HepG2 (cell line): ENCODE measurements around the gene HTATIP2. TPM values are rescaled to one million over a fixed set of nuclear protein-coding genes. Genes with fewer than 3 reads are reported as not detected.

Experiments
- ATAC-seq: fragments of 200-7000 bp; cut with Tn5 transposase; 3 replicates; pipeline ENCODE4 v1.9.1; 2020; ENCODE audit warnings: mild to moderate bottlenecking, moderate library complexity
- Bru-seq: library from RNA; stranded (reverse); fragments of 400-500 nt; gene quantifications from one replicate; lab custom pipeline; 2021; lab: Mats Ljungman, UMichigan
- BruChase-seq, 2 experiments: library from RNA; stranded (reverse); fragments of 400-500 nt; gene quantifications; one replicate each; lab custom pipeline; 2021; lab: Mats Ljungman, UMichigan
- BruUV-seq: library from RNA; stranded (reverse); fragments of 400-500 nt; replicated peaks from 2 replicates; lab custom pipeline; 2021; lab: Mats Ljungman, UMichigan
- CTCF ChIA-PET: fragments of 300-600 bp; formaldehyde crosslinking; extraction: SDS; loops from one replicate; lab custom pipeline; 2021; ENCODE audit warnings: low total read pairs, inconsistent platforms, low intra/inter-chr PET ratio; lab: Yijun Ruan, JAX
- POLR2A ChIA-PET: fragments of 350-600 bp; sonication (Branson Sonifier 250); formaldehyde crosslinking; loops from one replicate; lab custom pipeline; 2020; ENCODE audit warnings: antibody characterized with exemption, inconsistent platforms; lab: Yijun Ruan, JAX
- DNase-seq: peaks from one replicate; pipeline ENCODE4 v3.0.0-alpha.2; 2015; ENCODE audit warnings: low spot score
- FAIRE-seq: peaks from 3 replicates; lab custom pipeline; 2011; peaks lifted over from hg19 to GRCh38; lab: Jason Lieb, UNC
- H2AFZ ChIP-seq: one replicate; pipeline ENCODE4 v1.6.1; 2011; ENCODE audit warnings: low read length, inconsistent platforms
- H3K27ac ChIP-seq: fragments of 300-600 bp; 3 replicates; pipeline ENCODE4 v1.8.0; 2011; ENCODE audit warnings: mixed run types, mild to moderate bottlenecking, mixed read lengths, low read length, inconsistent platforms; ENCODE audit not compliant: insufficient read depth; ENCODE audit errors: extremely low read length
- H3K27me3 ChIP-seq, 2 experiments: fragments of 200-600 bp in 1 of 2; 2 replicates in 1 of 2; 3 replicates in 1 of 2; pipeline versions ENCODE4 v1.6.0 to v1.8.0; 2011; ENCODE audit warnings: low read length in 2 of 2, mild to moderate bottlenecking in 2 of 2, moderate library complexity in 2 of 2, inconsistent platforms in 1 of 2; ENCODE audit not compliant: insufficient read depth in 2 of 2, control insufficient read depth in 1 of 2
- H3K36me3 ChIP-seq, 2 experiments: fragments of 200-600 bp in 1 of 2; replicated peaks in 1 of 2; 2 replicates in 1 of 2; 3 replicates in 1 of 2; pipeline versions ENCODE4 v1.5.1 to v1.8.0; 2011; ENCODE audit warnings: low read length in 2 of 2, inconsistent platforms in 1 of 2; ENCODE audit not compliant: insufficient read depth in 2 of 2, control insufficient read depth in 1 of 2
- H3K4me1 ChIP-seq: 2 replicates; pipeline ENCODE4 v1.5.1; 2012; ENCODE audit warnings: low read length, inconsistent platforms; ENCODE audit not compliant: insufficient read depth
- H3K4me2 ChIP-seq: 2 replicates; pipeline ENCODE4 v1.6.0; 2011; ENCODE audit warnings: low read depth, low read length, inconsistent platforms
- H3K4me3 ChIP-seq, 3 experiments: fragments of 200-600 bp in 1 of 3; sonication (generic), shearing (Covaris generic) in 1 of 3; replicated peaks in 1 of 3; 2 replicates each; pipeline ENCODE4 v1.5.1; 2011 to 2016; ENCODE audit warnings: low read length in 3 of 3, inconsistent platforms in 2 of 3, low read depth in 2 of 3, mild to moderate bottlenecking in 2 of 3, control low read depth in 1 of 3, mixed read lengths in 1 of 3; ENCODE audit not compliant: insufficient read depth in 1 of 3
- H3K79me2 ChIP-seq: one replicate; pipeline ENCODE4 v1.6.1; 2011; ENCODE audit warnings: low read length, inconsistent platforms; ENCODE audit not compliant: insufficient read depth
- H3K9ac ChIP-seq: 2 replicates; pipeline ENCODE4 v1.6.0; 2011; ENCODE audit warnings: mild to moderate bottlenecking, low read depth, low read length, inconsistent platforms; ENCODE audit not compliant: insufficient read depth
- H3K9me3 ChIP-seq: 2 replicates; pipeline ENCODE4 v1.5.1; 2012; ENCODE audit warnings: mild to moderate bottlenecking, low read length
- H4K20me1 ChIP-seq: 2 replicates; pipeline ENCODE4 v1.6.0; 2011; ENCODE audit warnings: inconsistent platforms, mild to moderate bottlenecking, low read length, moderate library complexity; ENCODE audit not compliant: insufficient read depth
- KDM3A ChIP-seq: IDR thresholded peaks from 2 replicates; pipeline ENCODE4 v1.6.1; 2018; ENCODE audit warnings: low read depth, missing compliant biosample characterization
- MIER3 ChIP-seq: IDR thresholded peaks from 2 replicates; pipeline ENCODE4 v1.6.1; 2016; ENCODE audit warnings: missing compliant biosample characterization, borderline replicate concordance
- NFE2L2 ChIP-seq: fragments of 150-350 bp; IDR thresholded peaks from 2 replicates; pipeline ENCODE4 v1.6.1; 2014; ENCODE audit warnings: low read length
- WGBS: methylation state at CpG from one replicate; pipeline ENCODE4 v1.1.6; 2017; ENCODE audit warnings: low lambda C conversion rate; 5-methylcytosine and 5-hydroxymethylcytosine counted together
- in situ Hi-C: cut with HindIII; loops from 2 replicates; pipeline ENCODE4 v1.10.0; 2017; ENCODE audit warnings: low pct_unique_long_range_greater_than_20kb; ENCODE audit not compliant: extremely low pct_ligation_motif_present
- intact Hi-C: fragments of 100-400 bp; cut with micrococcal nuclease; formaldehyde crosslinking; loops from one replicate; pipeline ENCODE4 v1.10.0; 2022; ENCODE audit not compliant: unreplicated experiment
- long read RNA-seq, 2 experiments: library from RNA in 1 of 2; library from polyadenylated mRNA in 1 of 2; stranded (forward) in 1 of 2; unstranded in 1 of 2; transcript quantifications; one replicate each; pipeline ENCODE4 v2.0.0, GENCODE V29; 2019 to 2022
- polyA minus RNA-seq, 3 experiments: library from RNA; depleted of rRNA, polyadenylated mRNA; stranded (reverse); fragments of >200 nt; gene quantifications; 2 replicates each; pipeline ENCODE4 v1.2.3, GENCODE V29; 2011; ENCODE audit warnings: low replicate concordance in 1 of 3
- polyA plus RNA-seq, 8 experiments: library from polyadenylated mRNA; depleted of rRNA in 3 of 8; stranded (reverse) in 7 of 8; unstranded in 1 of 8; fragments of >200 nt; fragmentation: Illumina TruSeq in 4 of 8; extraction: Trizol in 4 of 8; gene quantifications; 2 replicates each; pipeline versions ENCODE4 v1.2.1 to v1.2.3, GENCODE V29; 2011 to 2016; ENCODE audit warnings: low read depth in 4 of 8, missing spikeins in 1 of 8, mixed read lengths in 1 of 8; ENCODE audit not compliant: insufficient read depth in 1 of 8
- total RNA-seq, 5 experiments: library from RNA; depleted of rRNA; stranded (reverse); fragments of >200 nt; fragmentation: Illumina TruSeq; extraction: Trizol; gene quantifications; 2 replicates each; pipeline ENCODE4 v1.2.3, GENCODE V29; 2016; ENCODE audit warnings: low read depth in 1 of 5

The HTATIP2 gene
- not detected in 2 replicates for total RNA-seq (2016; rRNA removed; fragmentation: Illumina TruSeq; extraction: Trizol)
- not detected in 2 replicates for total RNA-seq (2016; cell fraction: cytosol; rRNA removed; fragmentation: Illumina TruSeq; extraction: Trizol; ENCODE audit: low read depth)
- not detected in 2 replicates for total RNA-seq (2016; cell fraction: insoluble cytoplasmic fraction; rRNA removed; fragmentation: Illumina TruSeq; extraction: Trizol)
- total RNA-seq (2016; cell fraction: membrane; rRNA removed; fragmentation: Illumina TruSeq; extraction: Trizol): not detected in 2 replicates
- not detected in 2 replicates for total RNA-seq (2016; cell fraction: nucleus; rRNA removed; fragmentation: Illumina TruSeq; extraction: Trizol)
- not detected in 2 replicates for polyA plus RNA-seq (2011; rRNA removed)
- not detected in 2 replicates for polyA plus RNA-seq (2011; cell fraction: cytosol; rRNA removed)
- not detected in 2 replicates for polyA plus RNA-seq (2011; cell fraction: nucleus; rRNA removed)
- polyA plus RNA-seq (2012): not detected in 2 replicates
- polyA plus RNA-seq (2016; cell fraction: cytosol; fragmentation: Illumina TruSeq; extraction: Trizol; ENCODE audit: low read depth): not detected in 2 replicates
- polyA plus RNA-seq (2016; cell fraction: insoluble cytoplasmic fraction; fragmentation: Illumina TruSeq; extraction: Trizol; ENCODE audit: low read depth): not detected in 2 replicates
- polyA plus RNA-seq (2016; cell fraction: membrane; fragmentation: Illumina TruSeq; extraction: Trizol; ENCODE audit: low read depth): not detected in 2 replicates
- polyA plus RNA-seq (2016; cell fraction: nucleus; fragmentation: Illumina TruSeq; extraction: Trizol; ENCODE audit: insufficient read depth, low read depth): not detected in 2 replicates
- 82.8 TPM in 1 of 2 replicates, not detected in the other for polyA minus RNA-seq (2011; rRNA and poly(A)+ RNA removed; ENCODE audit: low replicate concordance)
- polyA minus RNA-seq (2011; cell fraction: cytosol; rRNA and poly(A)+ RNA removed): 0.40 and 0.70 TPM in 2 replicates
- polyA minus RNA-seq (2011; cell fraction: nucleus; rRNA and poly(A)+ RNA removed): 0.87 TPM in 1 of 2 replicates, not detected in the other
- percentile 8 among the genes with signal in this experiment for Bru-seq, nascent RNA
- BruChase-seq, experiment 1, labeled RNA remaining after a 6-hour chase: percentile 9 among the genes with signal in this experiment
- percentile 10 among the genes with signal in this experiment for BruChase-seq, experiment 2, labeled RNA remaining after a 2-hour chase
- long read RNA-seq, experiment 1: 0 reads
- long read RNA-seq, experiment 2: 0 reads

DNA sequence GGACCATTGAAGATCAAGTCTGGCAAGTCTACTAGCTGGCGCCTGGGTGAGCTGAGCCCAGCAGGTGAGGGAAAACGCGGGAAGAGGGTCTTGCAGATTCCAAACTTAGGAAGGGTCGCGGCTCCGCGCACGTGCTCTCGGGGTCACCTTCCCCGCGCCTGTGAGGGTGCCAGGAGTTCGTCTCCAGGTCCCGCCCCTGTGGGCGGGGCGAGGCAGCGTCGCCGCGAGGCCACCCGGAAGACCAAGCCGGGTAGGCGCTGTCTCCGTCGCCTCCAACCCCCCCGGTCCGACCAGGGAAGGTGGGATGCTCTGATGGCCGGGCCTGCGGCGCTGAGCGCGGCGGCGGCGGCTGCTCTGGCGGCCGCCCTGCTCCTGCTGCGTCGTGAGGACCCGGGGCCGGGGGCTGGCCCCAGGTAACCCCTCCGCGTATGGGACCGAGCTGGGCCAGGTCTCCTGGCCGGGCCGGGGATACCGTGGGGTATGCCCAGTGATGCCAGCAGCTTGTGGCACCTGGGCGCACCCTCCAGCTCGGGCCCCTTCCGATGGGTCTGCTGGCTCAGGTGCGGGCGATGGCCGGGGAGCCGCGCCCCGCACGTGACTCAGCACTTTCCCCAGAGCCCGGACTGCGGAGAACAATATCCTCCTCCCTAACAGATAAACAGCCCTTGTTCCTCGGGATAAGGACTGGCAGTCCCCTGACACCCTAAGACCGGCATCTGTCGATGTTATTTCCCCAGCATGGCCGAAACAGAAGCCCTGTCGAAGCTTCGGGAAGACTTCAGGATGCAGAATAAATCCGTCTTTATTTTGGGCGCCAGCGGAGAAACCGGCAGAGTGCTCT is at the start of gene HTATIP2:
TSS of gene HTATIP2 (plus strand) at position 215 of the 841 bp plus-strand sequence. CDS start at position 739, 524 bp downstream.
- TF ChIP-seq KDM3A (CRISPR knock-in tag): no peak
- TF ChIP-seq NFE2L2: peak; percentile 26; the same call in 1 of the 2 replicates
- no peak for TF ChIP-seq MIER3
- TF ChIP-seq, all 625 proteins: peak for 1
- 84% methylated on average over 24 of the region's 68 CpGs for WGBS
- no TSS peak for BruUV-seq
- POLR2A ChIA-PET: no interaction called here
- H3K36me3 ChIP-seq: no peaks in the 10 kb centered on the region
- no peak within 1 kb of the TSS for H3K9ac ChIP-seq
- CTCF ChIA-PET: no interaction called here
- no peak within 1 kb of the TSS for H2AFZ ChIP-seq
- H4K20me1 ChIP-seq: no peaks in the 10 kb centered on the region
- FAIRE-seq: no peak
- peaks cover 23% of the 10 kb centered on the region for H3K4me1 ChIP-seq
- DNase-seq: no peak
- no peak within 1 kb of the TSS for H3K4me3 ChIP-seq
- no peaks in the 10 kb centered on the region; a peak in 2 of 5 replicates for H3K27me3 ChIP-seq
- no peak within 1 kb of the TSS for H3K27ac ChIP-seq
- ATAC-seq: no peak
- H3K4me2 ChIP-seq: no peak within 1 kb of the TSS
- intact Hi-C loops: no loop called here
- in situ Hi-C loops: no loop called here
- H3K79me2 ChIP-seq: no peaks in the 10 kb centered on the region
- H3K9me3 ChIP-seq: no peaks in the 10 kb centered on the region
